ENCODE data around the gene DOCK2.

- no peak for TF ChIP-seq POLR2A (IDR thresholded peaks at IDR 0.05; ENCODE audit: low read depth, low read length)
- no peak for TF ChIP-seq POLR2AphosphoS5 (IDR thresholded peaks at IDR 0.05; ENCODE audit: insufficient read depth, low read depth, low read length)
- TF ChIP-seq CTCF (IDR thresholded peaks at IDR 0.05; ENCODE audit: extremely low read depth in 1 of 2, insufficient read depth in 1 of 2, low read depth in 1 of 2, low read length in 2 of 2), result no peak
- no peak for TF ChIP-seq EZH2 (IDR thresholded peaks at IDR 0.05; ENCODE audit: borderline replicate concordance, low read depth, low read length, severe bottlenecking)
Measured at GRCh38 chr5:169721771-169722170, 84.7 kb downstream of the DOCK2 start.
